Activated gamma-delta T cell (primary cell): ENCODE data around the gene THEM4.
"Not testable (repeated sequence)": the region's sequence is repeated elsewhere in the genome, so short reads cannot be mapped to it uniquely, and the experiment has no call there.

ENCODE experiments used
- DNase-seq: peaks from one replicate; lab custom pipeline; 2025; lab: John Stamatoyannopoulos, UW

Gene THEM4

DNA sequence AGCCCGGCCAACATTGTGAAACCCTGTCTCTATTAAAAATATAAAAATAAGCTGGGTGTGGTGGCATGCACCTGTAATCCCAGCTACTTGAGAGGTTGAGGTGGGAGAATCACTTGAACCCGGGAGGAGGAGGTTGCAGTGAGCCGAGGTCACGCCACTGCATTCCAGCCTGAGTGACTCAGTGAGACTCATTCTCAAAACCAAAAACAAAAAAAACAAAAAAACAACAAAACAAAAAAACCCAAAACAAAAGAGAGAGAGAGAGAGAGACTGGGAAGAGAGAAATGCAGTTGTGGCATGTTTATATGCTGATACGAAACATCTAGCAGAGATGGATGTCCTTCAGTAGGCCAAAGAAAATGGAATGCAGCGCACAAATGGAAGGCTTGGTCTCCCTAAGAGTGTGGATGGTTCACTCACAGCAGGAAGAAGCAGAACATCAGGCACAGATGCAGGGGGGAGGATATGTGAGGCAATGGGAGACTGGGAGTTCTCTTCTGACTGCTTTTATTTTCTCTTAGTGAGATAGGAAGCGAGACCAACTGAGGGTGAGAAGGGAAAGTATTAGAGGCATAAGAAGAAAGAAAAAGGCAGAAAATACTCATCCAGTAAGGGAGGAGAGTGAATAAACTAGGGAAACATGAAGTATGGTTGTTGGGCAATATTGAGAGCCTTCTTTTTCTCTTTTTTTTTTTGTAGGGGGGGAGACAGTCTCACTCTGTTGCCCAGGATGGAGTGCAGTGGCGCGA lies 16.0 kb downstream of the THEM4 start:
- no peak for DNase-seq

DNA sequence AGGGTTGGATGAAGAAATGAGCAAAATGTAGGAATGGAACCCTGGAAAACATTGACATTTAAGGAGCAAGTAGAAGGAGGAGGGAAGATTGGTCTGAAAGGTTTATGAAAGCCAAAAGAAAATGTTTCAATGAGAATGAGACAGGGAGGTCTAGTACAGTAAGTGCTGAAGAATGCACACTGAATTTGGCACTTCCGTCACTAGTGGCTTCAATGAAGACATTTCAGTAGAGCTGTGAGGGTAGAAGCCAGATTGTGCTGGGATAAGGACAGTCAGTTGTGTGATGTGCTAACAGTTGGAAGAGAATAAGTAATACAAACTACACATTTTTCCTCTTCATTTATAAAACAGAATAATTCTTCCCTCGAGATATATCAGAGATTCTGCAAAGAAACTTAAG lies 17.1 kb downstream of the THEM4 start:
- no peak for DNase-seq

DNA sequence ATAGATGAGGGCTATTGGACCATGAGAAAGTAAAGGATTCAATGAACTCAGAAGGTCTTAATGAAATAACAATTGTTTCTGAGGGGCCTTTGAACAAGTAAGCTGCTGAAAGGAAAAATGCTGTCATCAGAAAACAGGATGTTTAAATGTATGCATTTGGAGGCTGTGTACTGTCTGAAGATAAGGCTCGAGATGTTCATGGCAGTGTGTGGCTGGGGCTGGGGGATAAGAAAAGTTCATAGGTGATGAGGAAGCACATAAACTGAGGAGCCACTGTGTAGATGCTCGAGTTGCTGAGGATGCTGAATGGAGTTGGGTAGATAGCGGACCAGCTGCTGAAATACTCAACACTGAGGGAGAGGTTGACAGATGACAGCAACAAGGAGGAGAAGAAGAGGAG lies 17.8 kb downstream of the THEM4 start:
- no peak for DNase-seq

DNA sequence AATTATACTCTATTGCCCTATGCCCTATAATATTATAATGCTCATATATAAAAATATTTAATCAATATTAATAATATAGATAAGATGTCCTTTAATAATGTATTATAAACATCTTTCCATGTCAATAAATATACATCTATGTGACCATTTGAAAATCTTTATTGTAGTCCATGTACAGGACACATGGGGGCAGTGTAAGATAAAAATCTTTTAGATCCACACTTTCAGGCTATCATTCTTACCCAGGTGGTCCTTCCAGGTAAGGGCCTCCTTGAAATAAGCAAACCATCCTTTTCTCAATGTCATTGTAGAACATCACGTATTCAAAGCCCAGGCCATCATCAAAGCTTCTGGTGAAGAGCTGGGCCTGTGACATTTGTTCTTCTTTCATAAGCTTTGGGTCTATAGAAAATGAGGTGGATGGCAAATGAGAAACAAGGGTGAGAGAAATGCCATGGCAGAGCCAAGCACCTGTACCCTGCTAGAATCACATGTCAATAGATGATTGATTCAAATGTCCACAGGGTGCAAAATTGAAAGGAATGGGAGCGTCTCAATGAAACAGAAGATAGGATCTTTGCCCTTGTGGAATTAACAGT lies 20.2 kb downstream of the THEM4 start:
- no peak for DNase-seq

DNA sequence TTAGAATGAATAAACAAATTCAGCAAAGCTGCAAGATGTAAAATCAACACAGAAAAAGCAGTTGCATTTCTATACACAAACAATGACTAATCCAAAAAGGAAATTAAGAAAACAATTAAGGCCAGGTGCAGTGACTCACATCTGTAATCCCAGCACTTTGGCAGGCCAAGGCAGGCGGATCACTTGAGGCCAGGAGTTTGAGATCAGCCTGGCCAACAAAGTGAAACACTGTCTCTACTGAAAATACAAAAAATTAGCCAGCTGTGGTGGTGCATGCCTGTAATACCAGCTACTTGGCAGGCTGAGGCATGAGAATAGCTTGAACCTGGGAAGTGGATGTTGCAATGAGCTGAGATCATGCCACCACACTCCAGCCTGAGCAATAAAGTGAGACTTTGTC lies 22.3 kb downstream of the THEM4 start:
- no peak for DNase-seq

DNA sequence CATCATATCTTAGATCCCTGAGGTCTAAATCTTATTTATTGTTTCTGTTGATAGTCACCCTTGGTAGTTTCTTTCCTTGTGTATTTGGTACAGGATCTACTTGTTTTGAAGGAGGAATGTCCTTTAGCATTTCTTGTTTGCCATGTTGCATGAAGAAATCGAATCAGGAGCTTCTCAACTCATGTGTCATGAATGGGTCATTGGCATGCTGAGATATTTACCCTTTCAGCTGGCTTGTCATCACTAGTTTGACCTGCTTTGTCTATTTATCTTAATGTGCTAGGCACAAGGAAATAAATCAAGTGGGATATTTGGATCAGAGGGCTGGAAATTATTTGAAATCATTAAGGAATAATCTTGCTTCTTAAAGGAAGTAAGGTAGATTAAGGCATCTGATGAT lies 23.8 kb downstream of the THEM4 start:
- DNase-seq, result no peak

DNA sequence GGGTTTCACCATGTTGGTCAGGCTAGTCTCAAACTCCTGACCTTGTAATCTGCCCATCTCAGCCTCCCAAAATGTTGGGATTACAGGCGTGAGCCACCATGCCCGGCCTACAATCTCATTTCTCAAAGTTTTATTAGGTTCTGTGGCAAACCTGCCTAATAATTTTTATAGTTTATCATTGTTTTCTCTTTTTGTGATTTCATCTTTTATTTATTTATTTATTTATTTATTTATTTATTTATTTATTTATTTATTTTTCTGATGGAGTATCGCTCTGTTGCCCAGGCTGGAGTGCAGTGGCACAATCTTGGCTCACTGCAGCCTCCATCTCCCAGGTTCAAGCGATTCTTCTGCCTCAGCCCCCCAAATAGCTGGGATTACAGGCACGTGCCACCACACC lies 24.4 kb downstream of the THEM4 start:
- not testable (repeated sequence) for DNase-seq

DNA sequence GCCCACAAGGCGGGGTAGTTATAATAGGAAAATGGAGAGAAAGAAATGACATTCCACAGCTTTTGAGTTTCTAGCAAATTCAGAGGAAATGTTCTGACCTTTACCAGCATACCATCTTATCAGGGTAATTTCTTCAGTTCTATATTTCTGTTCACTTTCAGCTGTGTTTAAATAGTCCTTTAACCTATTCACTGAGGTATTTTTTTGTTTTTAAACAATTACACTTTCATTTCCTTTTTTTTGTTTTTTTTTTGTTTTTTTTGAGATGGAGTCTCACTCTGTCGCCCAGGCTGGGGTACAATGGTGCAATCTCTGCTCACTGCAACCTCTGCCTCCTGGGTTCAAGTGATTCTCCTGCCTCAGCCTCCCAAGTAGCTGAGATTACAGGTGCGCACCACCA lies 24.9 kb downstream of the THEM4 start:
- not testable (repeated sequence) for DNase-seq

DNA sequence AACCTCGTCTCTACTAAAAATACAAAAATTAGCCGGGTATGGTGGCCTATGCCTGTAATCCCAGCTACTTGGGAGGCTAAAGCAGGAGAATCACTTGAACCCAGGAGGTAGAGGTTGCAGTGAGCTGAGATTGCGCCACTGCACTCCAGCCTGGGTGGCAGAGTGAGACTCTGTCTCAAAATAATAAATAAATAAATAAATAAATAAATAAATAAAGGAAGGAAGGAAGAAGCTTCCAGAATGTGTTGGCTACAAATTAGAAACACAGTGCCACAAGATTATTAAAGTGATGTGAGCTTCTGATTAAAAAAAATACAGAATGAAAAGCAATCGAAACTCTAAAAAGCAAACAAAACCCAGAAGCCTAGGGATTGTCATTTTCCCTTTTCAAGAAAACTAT lies 25.4 kb downstream of the THEM4 start:
- not testable (repeated sequence) for DNase-seq

DNA sequence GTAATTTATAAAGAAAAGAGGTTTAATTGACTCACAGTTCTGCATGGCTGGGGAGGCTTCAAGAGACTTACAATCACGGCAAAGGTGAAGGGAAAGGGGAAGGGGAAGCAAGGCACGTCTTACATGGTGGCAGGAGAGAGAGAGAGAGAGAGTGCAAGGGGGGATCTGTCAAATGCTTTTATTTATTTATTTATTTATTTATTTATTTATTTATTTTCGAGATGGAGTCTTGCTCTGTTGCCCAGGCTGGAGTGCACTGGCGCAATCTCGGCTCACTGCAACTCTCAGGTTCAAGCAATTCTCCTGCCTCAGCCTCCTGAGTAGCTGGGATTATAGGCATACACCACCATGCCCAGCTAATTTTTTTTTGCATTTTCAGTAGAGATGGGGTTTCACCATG lies 26.4 kb downstream of the THEM4 start:
- not testable (repeated sequence) for DNase-seq

DNA sequence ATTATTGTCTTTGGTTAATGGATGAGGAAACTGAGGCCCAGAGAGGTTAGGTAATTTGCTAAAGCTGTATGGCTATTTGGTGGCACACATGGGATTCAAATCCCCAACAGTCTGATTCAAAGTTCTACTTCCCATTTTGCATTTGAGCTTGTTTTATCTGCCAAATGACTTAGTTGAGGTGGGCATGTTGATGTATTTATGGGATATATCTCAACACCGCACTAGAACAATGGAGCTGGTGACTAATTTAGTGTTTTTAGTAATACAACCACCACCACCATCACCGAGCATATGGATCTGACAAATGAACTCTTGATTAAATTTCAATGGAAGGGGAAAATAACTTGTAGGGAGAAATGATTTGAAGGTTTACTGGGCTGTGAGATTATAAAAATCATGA lies 26.8 kb downstream of the THEM4 start:
- no peak for DNase-seq

DNA sequence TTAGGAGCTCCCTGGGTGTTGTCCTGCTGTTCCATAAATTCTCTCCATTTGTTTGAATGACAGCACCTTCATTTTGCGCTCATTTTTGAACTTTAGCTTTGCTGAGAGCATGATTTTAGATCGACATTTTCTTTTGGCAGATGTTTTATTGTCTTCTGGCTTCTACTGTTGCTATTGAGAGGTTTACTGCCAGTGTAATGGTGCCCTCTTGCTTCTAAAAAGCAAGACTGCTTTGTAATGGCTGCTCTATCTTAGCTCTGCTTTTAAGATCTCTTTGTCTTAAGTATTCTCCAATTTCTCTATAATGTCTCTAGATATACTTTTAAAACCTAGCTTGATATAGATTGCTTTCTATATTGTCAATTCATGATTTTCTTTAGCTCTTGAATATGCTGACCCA lies 27.8 kb downstream of the THEM4 start:
- no peak for DNase-seq

DNA sequence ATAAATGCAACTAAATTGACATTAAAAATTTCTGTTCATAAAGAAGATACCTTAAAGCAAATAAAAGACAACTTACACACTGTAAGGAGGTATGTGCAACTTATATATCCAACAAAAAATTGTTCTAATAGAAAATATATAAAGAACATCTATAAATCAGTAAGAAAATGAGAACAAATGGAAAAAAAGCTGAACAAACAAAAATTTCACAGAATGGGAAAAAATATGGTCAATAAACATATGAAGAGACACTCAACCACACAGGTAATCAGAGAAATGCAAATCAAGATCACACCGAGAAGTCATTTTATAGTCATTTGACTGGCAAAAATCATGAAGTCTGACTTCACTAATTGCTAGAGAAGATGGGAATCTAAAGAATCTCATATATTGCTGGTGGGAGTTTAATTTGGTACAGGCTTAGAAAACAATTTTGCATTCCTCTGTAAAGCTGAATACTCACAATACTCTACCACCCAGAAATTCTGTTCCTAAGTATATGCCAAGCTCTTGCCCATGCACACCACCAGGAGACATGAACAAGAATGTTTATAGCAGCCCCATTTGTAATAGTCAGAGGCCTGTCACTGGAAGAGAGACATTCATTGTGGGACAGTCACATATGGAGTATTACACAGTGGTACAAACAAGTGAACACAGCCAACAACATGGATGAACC lies 33.8 kb downstream of the THEM4 start:
- no peak for DNase-seq

DNA sequence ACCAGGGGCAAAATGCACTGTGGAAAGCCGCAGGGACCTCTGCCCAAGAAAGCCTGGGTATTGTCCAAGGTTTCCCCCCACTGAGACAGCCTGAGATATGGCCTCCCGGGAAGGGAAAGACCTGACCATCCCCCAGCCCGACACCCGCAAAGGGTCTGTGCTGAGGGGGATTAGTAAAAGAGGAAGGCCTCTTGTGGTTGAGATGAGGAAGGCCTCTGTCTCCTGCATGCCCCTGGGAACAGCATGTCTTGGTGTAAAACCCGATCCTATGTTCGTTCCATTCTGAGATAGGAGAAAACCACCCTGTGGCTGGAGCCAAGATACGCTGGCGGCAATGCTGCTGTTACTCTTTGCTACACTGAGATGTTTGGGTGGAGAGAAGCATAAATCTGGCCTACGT lies 36.5 kb downstream of the THEM4 start:
- not testable (repeated sequence) for DNase-seq

DNA sequence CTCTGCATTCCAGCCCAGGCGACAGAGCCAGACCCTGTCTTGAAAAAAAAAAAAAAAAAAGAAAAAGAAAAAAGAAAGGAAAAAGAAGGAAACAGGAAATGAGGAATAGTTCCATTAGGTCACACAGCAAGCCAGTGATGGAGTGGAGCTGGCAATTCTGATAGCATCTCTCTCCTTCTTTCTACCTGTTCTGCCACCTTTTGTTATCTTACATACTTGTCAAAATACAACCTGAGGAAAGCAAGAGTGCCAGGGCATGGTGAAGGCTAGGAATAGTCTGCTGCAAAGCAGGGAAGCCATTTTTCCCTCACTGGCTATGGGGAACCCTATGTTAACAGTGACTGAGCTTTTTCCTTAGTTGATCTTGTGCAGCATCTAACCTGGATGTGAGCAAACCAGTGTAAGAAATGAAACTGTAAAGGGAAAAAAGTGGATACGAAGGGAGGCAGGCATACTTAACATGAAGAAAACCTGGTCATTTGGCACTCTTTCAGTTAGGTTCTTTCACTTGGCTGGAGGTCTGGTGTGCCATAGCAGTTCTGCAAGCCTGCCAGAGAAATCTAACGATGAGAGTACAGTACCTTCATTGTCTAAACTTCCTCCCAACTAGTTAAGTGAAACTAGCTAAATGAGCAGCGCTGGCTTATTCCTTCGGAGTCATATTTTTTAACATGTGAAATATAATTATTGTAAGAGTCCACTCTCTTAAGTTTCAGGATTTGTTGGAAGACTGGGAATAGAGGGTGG lies 37.9 kb downstream of the THEM4 start:
- DNase-seq, result no peak

DNA sequence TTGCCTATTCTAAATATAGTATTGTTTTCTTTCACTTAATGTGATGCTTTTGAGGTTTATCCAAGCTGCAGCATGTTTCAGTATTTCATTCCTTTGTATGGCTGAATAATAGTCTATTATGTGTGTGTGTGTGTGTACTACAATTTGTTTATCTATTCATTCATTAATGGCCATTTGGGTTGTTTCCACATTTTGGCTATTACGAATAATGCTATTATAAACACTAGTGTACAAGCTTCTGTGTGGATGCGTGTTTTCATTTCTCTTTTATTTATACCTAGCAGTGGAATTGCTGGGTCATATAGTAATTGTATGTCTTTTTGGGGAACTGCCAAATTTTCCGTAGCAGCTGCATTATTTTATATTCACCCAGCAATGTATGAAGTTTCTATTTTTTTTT lies 40.8 kb downstream of the THEM4 start:
- DNase-seq, result no peak

DNA sequence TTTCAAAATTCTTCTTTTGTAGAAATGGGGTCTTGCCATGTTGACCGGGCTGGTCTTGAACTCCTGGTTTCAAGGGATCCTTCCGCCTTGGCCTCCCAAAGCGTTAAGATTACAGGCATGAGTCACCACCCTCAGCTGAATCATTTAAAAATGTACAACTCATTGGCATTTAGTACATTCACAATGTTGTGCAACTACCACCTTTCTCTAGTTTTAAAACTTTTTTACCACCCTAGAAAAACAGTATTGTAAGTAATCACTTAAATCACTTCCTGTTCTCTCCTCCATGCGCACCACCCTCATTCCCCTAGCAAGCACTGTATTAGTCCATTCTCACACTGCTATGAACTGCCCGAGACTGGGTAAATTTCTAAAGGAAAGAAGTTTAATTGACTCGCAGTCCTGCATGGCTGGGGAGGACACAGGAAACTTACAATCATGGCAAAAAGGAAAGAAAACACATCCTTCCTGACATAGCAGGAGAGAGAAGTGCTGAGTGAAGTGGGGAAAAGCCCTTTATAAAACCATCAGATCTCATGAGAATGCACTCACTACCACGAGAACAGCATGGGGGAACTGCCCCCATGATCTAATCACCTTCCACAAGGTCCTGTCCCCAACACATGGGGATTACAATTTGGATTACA lies 41.4 kb downstream of the THEM4 start:
- DNase-seq, result no peak

DNA sequence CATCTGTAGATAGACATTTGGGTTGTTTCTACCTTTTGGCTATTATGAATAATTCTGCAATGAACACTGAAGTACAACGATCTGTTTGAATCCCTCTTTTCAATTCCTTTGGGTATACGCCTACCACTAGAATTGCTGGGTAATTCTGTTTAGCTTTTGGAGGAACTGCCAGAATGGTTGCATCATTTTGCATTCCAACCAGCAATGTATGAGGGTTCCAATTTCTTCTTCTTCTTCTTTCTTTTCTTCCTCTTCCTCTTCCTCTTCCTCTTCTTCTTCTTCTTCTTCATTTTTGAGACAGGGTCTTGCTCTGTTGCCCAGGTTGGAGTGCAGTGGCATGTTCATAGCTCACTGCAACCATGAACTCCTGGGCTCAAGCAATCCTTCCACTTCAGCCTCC lies 42.0 kb downstream of the THEM4 start:
- DNase-seq, result no peak

DNA sequence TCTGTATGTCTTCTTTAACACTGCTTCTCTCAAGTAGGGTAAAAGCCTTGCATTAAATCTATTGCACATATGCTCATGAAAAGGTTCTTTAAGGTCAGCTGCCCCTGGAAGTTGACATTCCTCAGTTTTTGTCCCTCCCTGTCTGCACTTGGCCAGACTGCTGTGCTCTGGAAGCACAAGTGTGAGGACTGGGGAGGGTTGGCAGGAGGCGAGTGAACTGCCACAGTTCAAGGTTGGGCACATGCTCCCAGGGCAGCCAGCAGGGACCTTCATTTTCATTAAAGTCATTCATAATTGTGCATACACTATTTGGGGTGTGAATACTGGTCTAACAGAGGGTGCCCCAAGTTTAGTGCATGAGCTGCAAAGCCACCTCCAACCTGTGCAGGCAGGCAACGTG lies 44.9 kb downstream of the THEM4 start:
- no peak for DNase-seq

DNA sequence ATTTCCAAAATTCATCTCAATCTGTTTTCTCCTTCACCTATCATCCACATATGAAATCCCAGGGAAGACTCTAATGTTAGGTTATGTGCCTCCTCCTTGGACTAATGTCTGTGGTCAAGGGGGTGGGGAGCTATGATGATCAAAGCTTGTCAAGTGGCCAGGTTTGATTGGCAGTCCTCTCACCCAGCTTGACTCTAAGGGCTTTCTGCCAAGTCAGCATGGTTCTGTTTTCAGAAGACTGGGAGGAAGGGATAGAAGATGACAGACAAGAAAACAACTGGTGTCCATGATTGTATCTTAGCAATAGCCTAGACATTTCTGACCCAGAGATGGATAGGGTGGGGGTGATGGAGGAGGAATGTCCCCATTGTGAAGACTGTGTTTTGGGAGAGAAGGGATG lies 46.7 kb downstream of the THEM4 start:
- no peak for DNase-seq

DNA sequence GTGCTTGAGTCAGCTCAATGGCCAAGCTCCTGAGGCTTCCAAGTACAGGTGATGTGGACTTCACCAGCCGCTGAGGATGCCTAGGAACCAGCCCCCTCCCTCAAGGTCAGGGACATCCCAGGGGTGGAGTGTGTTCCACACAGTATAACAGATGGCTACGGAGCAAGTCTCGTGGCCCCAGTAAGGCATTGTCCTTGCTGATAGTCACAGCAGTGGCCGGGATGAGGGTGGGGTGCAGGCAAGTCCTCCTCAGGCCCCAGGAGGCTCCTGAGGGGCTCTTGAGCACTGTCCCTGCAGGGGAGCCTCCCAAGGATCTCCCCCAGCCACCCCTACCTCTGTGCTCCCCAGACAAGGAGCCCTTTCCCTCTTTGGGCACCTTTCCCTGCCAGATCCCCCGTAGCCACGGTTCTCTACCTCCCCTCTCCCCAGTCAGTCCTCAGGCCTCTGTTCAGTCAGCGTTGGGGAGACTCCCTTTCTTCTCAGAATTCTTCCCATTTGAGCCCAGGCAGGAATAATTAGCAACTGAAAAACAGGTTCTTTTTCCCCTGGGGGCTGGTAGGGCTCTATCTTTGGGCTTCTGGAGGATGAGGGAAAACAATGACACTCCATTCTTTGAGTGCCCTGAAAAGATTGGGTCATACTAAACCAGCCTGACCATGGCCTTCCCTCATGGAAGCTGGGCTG lies 48.7 kb downstream of the THEM4 start:
- no peak for DNase-seq

DNA sequence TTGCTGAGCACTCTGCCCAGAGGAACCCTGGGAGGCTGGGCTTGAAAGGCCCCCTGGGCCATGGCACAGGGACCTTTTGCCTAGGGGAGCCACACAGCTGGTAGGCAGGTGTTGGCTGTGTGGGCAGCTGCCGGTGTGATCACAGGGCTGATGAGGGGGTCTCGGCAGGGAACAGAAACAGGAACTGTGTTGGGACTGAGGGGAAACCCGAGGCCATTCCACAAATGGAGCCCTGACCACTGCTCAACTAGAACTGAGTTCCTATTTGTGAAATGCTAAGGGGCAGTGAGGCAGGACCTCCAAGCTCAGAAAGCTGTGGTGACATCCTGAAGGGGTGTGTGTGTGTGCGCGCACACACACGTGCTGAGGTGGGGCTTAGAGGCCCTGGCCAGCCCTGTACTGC lies 49.4 kb downstream of the THEM4 start:
- no peak for DNase-seq
